DND-41 (cell line): ENCODE measurements around the gene METTL25.

Experiments used
- ATAC-seq: fragments of 200-7000 bp; cut with Tn5 transposase; 3 replicates; pipeline ENCODE4 v1.9.1; 2021; ENCODE audit warnings: low read depth; ENCODE audit not compliant: insufficient read depth
- DNase-seq: peaks from one replicate; pipeline ENCODE4 v3.0.0-alpha.2; 2020
- H2AFZ ChIP-seq: 2 replicates; pipeline ENCODE4 v1.6.0; 2012; ENCODE audit warnings: low read depth, low read length
- H3K27ac ChIP-seq: 2 replicates; pipeline ENCODE4 v1.5.1; 2012; ENCODE audit warnings: low read length, inconsistent platforms
- H3K27me3 ChIP-seq: fragments of 200-600 bp; sonication (generic); 2 replicates; pipeline ENCODE4 v1.6.0; 2012; ENCODE audit warnings: low read length, mild to moderate bottlenecking, inconsistent platforms; ENCODE audit not compliant: insufficient read depth, poor library complexity
- H3K36me3 ChIP-seq: 2 replicates; pipeline ENCODE4 v1.5.1; 2012; ENCODE audit warnings: low read length, inconsistent platforms; ENCODE audit not compliant: insufficient read depth
- H3K4me1 ChIP-seq: 2 replicates; pipeline ENCODE4 v1.5.1; 2012; ENCODE audit warnings: mild to moderate bottlenecking, low read length; ENCODE audit not compliant: insufficient read depth
- H3K4me2 ChIP-seq: 2 replicates; pipeline ENCODE4 v1.6.0; 2012; ENCODE audit warnings: mild to moderate bottlenecking, moderate library complexity, low read length, inconsistent platforms; ENCODE audit not compliant: insufficient read depth
- H3K4me3 ChIP-seq, 2 experiments: fragments of 200-600 bp in 1 of 2; shearing (Covaris generic) in 1 of 2; 2 replicates each; pipeline ENCODE4 v1.5.1; 2012 to 2016; ENCODE audit warnings: inconsistent platforms in 2 of 2, low read length in 2 of 2, mild to moderate bottlenecking in 2 of 2, low read depth in 1 of 2, moderate library complexity in 1 of 2
- H3K79me2 ChIP-seq: 2 replicates; pipeline ENCODE4 v1.6.0; 2012; ENCODE audit warnings: low read length, inconsistent platforms; ENCODE audit not compliant: insufficient read depth
- H3K9ac ChIP-seq: 2 replicates; pipeline ENCODE4 v1.6.0; 2012; ENCODE audit warnings: low read depth, mild to moderate bottlenecking, inconsistent platforms, low read length, moderate library complexity
- H3K9me3 ChIP-seq: 2 replicates; pipeline ENCODE4 v1.5.1; 2012; ENCODE audit warnings: low read length, moderate library complexity, mild to moderate bottlenecking, inconsistent platforms; ENCODE audit not compliant: insufficient read depth, severe bottlenecking
- H4K20me1 ChIP-seq: 2 replicates; pipeline ENCODE4 v1.6.0; 2012; ENCODE audit warnings: low read length; ENCODE audit not compliant: insufficient read depth
- CTCF ChIP-seq: IDR thresholded peaks from 2 replicates; pipeline ENCODE4 v1.5.1; 2012; ENCODE audit warnings: borderline replicate concordance, low read length, moderate library complexity, mild to moderate bottlenecking; ENCODE audit not compliant: poor library complexity, severe bottlenecking; ENCODE audit errors: extremely low read depth
- EZH2 ChIP-seq: IDR thresholded peaks from 3 replicates; pipeline ENCODE4 v1.6.1; 2012; ENCODE audit warnings: borderline replicate concordance, low read depth, mild to moderate bottlenecking, moderate library complexity, low read length, inconsistent platforms; ENCODE audit not compliant: severe bottlenecking

The METTL25 gene

GRCh38 chr12:82480606-82481005 lies 122.3 kb downstream of the METTL25 start:
- H4K20me1 ChIP-seq, result no peaks in the 10 kb centered on the region
- ATAC-seq, result no peak
- no peak for DNase-seq
- no peak overlapping the region for H3K9ac ChIP-seq
- no peak for TF ChIP-seq EZH2
- no peaks in the 10 kb centered on the region for H3K79me2 ChIP-seq
- H3K9me3 ChIP-seq, result no peaks in the 10 kb centered on the region
- H3K27ac ChIP-seq, result no peak overlapping the region
- H3K27me3 ChIP-seq, result no peaks in the 10 kb centered on the region
- H3K4me1 ChIP-seq, result no peaks in the 10 kb centered on the region
- H3K4me2 ChIP-seq, result no peak overlapping the region
- H2AFZ ChIP-seq, result no peak overlapping the region
- no peak overlapping the region for H3K4me3 ChIP-seq
- H3K36me3 ChIP-seq, result no peaks in the 10 kb centered on the region

- Histone ChIP-seq H3K4me2 (no peak overlapping the region), H3K9ac (no peak overlapping the region), H3K27ac (no peak overlapping the region), H2AFZ (no peak overlapping the region), H3K4me1 (no peaks in the 10 kb centered on the region), H3K9me3 (no peaks in the 10 kb centered on the region), H3K4me3 (no peak overlapping the region), H3K79me2 (no peaks in the 10 kb centered on the region), H3K27me3 (no peaks in the 10 kb centered on the region), H3K36me3 (no peaks in the 10 kb centered on the region), H4K20me1 (no peaks in the 10 kb centered on the region)
- TF ChIP-seq EZH2 (no peak), CTCF (no peak)
- DNase-seq (no peak), ATAC-seq (no peak)
Measured at GRCh38 chr12:82481954-82482353, 123.6 kb downstream of the METTL25 start.

- TF ChIP-seq CTCF (no peak), EZH2 (no peak)
- Histone ChIP-seq H2AFZ (no peak overlapping the region), H3K36me3 (no peaks in the 10 kb centered on the region), H3K4me1 (no peaks in the 10 kb centered on the region), H3K4me2 (no peak overlapping the region), H3K9ac (no peak overlapping the region), H3K27me3 (no peaks in the 10 kb centered on the region), H4K20me1 (no peaks in the 10 kb centered on the region), H3K79me2 (no peaks in the 10 kb centered on the region), H3K27ac (no peak overlapping the region), H3K4me3 (no peak overlapping the region), H3K9me3 (no peaks in the 10 kb centered on the region)
- ATAC-seq, result no peak
- no peak for DNase-seq
Measured at GRCh38 chr12:82486524-82487235, 128.4 kb downstream of the METTL25 start.

GRCh38 chr12:82504409-82504808 lies 146.1 kb downstream of the METTL25 start:
- no peaks in the 10 kb centered on the region for H3K79me2 ChIP-seq
- H3K27ac ChIP-seq, result no peak overlapping the region
- no peaks in the 10 kb centered on the region for H3K4me1 ChIP-seq
- H3K4me2 ChIP-seq, result no peak overlapping the region
- no peak overlapping the region for H3K9ac ChIP-seq
- H3K9me3 ChIP-seq, result no peaks in the 10 kb centered on the region
- no peaks in the 10 kb centered on the region for H4K20me1 ChIP-seq
- no peak overlapping the region for H3K4me3 ChIP-seq
- ATAC-seq, result no peak
- no peak for TF ChIP-seq EZH2
- H2AFZ ChIP-seq, result no peak overlapping the region
- no peaks in the 10 kb centered on the region for H3K27me3 ChIP-seq
- DNase-seq, result no peak
- no peaks in the 10 kb centered on the region for H3K36me3 ChIP-seq
